HepG2 (cell line): ENCODE data around the gene RBCK1. TPM values are rescaled to one million over a fixed set of nuclear protein-coding genes. Genes with fewer than 3 reads are reported as not detected.

Experiments used
- FOSL1 ChIP-seq: sonication (generic); formaldehyde crosslinking; IDR thresholded peaks from 2 replicates; pipeline ENCODE4 v1.9.0; 2021; ENCODE audit warnings: missing genetic modification reagents, borderline replicate concordance
- ISL2 ChIP-seq: sonication (generic); formaldehyde crosslinking; IDR thresholded peaks from 2 replicates; pipeline ENCODE4 v1.5.0; 2020; ENCODE audit warnings: missing genetic modification reagents
- ISX ChIP-seq: sonication (generic); formaldehyde crosslinking; conservative IDR thresholded peaks from 2 replicates; pipeline ENCODE4 v1.5.0; 2020; ENCODE audit warnings: missing genetic modification reagents
- SALL2 ChIP-seq: sonication (generic); formaldehyde crosslinking; IDR thresholded peaks from 2 replicates; pipeline ENCODE4 v1.8.1; 2023; ENCODE audit warnings: mild to moderate bottlenecking, missing genetic modification reagents, inconsistent platforms
- ZBTB20 ChIP-seq: sonication (generic); formaldehyde crosslinking; IDR thresholded peaks from 2 replicates; pipeline ENCODE4 v1.8.1; 2023; ENCODE audit warnings: missing genetic modification reagents, low read depth, mild to moderate bottlenecking, borderline replicate concordance
- ZNF337 ChIP-seq: sonication (generic); formaldehyde crosslinking; IDR thresholded peaks from 2 replicates; pipeline ENCODE4 v1.5.1; 2020; ENCODE audit warnings: missing genetic modification reagents, low read depth, mild to moderate bottlenecking, borderline replicate concordance
- ZNF768 ChIP-seq: sonication (generic); formaldehyde crosslinking; IDR thresholded peaks from 2 replicates; pipeline ENCODE4 v1.4.0; 2020; ENCODE audit warnings: missing genetic modification reagents
- polyA plus RNA-seq, 8 experiments: library from polyadenylated mRNA; depleted of rRNA in 3 of 8; stranded (reverse) in 7 of 8; unstranded in 1 of 8; fragments of >200 nt; fragmentation: Illumina TruSeq in 4 of 8; extraction: Trizol in 4 of 8; gene quantifications; 2 replicates each; pipeline versions ENCODE4 v1.2.1 to v1.2.3, GENCODE V29; 2011 to 2016; ENCODE audit warnings: low read depth in 4 of 8, missing spikeins in 1 of 8, mixed read lengths in 1 of 8; ENCODE audit not compliant: insufficient read depth in 1 of 8
- total RNA-seq, 5 experiments: library from RNA; depleted of rRNA; stranded (reverse); fragments of >200 nt; fragmentation: Illumina TruSeq; extraction: Trizol; gene quantifications; 2 replicates each; pipeline ENCODE4 v1.2.3, GENCODE V29; 2016; ENCODE audit warnings: low read depth in 1 of 5
- TF ChIP-seq, protein P1 (sequence below): sonication (generic); formaldehyde crosslinking; IDR thresholded peaks from 2 replicates; pipeline ENCODE4 v1.4.0; 2020; ENCODE audit warnings: missing genetic modification reagents, borderline replicate concordance
- TF ChIP-seq, protein P2 (sequence below): sonication (generic); formaldehyde crosslinking; IDR thresholded peaks from 2 replicates; pipeline ENCODE4 v1.4.0; 2020; ENCODE audit warnings: missing genetic modification reagents, borderline replicate concordance
- TF ChIP-seq, protein P3 (sequence below): sonication (generic); formaldehyde crosslinking; IDR thresholded peaks from 2 replicates; pipeline ENCODE4 v1.5.0; 2020; ENCODE audit warnings: mild to moderate bottlenecking, missing genetic modification reagents
- TF ChIP-seq, protein P4 (sequence below): sonication (generic); formaldehyde crosslinking; IDR thresholded peaks from 2 replicates; pipeline ENCODE4 v1.5.1; 2020; ENCODE audit warnings: mild to moderate bottlenecking, moderate library complexity, missing genetic modification reagents

RBCK1 gene
- total and polyA plus RNA-seq, 2 of the 13 experiments (the other 11 are each of a cell fraction or from before 2014, with no cell fraction given) = 149 to 215 TPM

DNA sequence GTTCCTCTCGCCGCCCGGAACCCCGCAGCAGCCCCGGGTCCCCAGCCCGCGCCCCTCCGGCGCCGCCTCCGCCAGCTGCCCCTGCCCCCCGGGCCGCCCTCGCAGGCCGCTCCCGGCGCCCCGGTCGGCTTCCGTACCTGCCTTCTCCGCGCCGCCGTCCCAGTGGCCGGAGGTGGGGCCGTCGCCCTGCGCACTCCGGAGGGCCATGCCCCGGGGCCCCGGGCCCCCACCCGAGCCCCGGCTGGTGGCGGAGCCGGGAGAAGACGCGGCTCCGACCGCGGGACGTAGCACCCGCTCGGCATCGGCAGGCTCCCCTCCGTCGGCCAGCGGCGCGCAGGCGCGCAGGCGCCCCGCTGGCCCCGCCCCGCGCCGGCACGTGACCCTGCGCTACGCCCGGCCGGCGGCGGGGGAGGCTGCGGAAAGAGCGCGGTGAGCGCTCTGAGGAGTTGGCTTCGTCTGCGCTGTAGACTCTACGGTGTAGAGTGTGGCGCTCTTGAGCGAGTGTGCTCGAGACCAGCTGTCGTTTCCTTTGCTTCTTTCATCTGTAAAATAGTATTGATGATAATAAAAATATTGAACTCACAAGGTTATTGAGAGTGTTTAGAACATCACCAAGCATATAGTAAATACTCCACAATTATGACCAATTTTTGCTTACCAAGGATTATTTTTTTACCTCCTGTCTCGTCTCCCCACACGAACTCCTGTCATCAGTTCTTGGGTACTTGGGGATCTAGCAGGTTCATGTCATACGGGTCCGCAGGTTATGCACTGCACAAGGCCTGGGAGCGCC lies 54.3 kb downstream of the RBCK1 start, which contains the start of gene TBC1D20 (continued):
- TF ChIP-seq, protein P1, sequence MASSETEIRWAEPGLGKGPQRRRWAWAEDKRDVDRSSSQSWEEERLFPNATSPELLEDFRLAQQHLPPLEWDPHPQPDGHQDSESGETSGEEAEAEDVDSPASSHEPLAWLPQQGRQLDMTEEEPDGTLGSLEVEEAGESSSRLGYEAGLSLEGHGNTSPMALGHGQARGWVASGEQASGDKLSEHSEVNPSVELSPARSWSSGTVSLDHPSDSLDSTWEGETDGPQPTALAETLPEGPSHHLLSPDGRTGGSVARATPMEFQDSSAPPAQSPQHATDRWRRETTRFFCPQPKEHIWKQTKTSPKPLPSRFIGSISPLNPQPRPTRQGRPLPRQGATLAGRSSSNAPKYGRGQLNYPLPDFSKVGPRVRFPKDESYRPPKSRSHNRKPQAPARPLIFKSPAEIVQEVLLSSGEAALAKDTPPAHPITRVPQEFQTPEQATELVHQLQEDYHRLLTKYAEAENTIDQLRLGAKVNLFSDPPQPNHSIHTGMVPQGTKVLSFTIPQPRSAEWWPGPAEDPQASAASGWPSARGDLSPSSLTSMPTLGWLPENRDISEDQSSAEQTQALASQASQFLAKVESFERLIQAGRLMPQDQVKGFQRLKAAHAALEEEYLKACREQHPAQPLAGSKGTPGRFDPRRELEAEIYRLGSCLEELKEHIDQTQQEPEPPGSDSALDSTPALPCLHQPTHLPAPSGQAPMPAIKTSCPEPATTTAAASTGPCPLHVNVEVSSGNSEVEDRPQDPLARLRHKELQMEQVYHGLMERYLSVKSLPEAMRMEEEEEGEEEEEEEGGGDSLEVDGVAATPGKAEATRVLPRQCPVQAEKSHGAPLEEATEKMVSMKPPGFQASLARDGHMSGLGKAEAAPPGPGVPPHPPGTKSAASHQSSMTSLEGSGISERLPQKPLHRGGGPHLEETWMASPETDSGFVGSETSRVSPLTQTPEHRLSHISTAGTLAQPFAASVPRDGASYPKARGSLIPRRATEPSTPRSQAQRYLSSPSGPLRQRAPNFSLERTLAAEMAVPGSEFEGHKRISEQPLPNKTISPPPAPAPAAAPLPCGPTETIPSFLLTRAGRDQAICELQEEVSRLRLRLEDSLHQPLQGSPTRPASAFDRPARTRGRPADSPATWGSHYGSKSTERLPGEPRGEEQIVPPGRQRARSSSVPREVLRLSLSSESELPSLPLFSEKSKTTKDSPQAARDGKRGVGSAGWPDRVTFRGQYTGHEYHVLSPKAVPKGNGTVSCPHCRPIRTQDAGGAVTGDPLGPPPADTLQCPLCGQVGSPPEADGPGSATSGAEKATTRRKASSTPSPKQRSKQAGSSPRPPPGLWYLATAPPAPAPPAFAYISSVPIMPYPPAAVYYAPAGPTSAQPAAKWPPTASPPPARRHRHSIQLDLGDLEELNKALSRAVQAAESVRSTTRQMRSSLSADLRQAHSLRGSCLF (CRISPR knock-in tag) = no peak
- peak; percentile 69; the same call in 1 of the 2 replicates for TF ChIP-seq ISL2
- TF ChIP-seq, protein P2, sequence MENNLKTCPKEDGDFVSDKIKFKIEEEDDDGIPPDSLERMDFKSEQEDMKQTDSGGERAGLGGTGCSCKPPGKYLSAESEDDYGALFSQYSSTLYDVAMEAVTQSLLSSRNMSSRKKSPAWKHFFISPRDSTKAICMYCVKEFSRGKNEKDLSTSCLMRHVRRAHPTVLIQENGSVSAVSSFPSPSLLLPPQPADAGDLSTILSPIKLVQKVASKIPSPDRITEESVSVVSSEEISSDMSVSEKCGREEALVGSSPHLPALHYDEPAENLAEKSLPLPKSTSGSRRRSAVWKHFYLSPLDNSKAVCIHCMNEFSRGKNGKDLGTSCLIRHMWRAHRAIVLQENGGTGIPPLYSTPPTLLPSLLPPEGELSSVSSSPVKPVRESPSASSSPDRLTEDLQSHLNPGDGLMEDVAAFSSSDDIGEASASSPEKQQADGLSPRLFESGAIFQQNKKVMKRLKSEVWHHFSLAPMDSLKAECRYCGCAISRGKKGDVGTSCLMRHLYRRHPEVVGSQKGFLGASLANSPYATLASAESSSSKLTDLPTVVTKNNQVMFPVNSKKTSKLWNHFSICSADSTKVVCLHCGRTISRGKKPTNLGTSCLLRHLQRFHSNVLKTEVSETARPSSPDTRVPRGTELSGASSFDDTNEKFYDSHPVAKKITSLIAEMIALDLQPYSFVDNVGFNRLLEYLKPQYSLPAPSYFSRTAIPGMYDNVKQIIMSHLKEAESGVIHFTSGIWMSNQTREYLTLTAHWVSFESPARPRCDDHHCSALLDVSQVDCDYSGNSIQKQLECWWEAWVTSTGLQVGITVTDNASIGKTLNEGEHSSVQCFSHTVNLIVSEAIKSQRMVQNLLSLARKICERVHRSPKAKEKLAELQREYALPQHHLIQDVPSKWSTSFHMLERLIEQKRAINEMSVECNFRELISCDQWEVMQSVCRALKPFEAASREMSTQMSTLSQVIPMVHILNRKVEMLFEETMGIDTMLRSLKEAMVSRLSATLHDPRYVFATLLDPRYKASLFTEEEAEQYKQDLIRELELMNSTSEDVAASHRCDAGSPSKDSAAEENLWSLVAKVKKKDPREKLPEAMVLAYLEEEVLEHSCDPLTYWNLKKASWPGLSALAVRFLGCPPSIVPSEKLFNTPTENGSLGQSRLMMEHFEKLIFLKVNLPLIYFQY (CRISPR knock-in tag) = no peak
- 0 out of 2 replicates have a peak, but pooled peaks have one; percentile 57 for TF ChIP-seq ISX (CRISPR knock-in tag)
- TF ChIP-seq ZNF337 (CRISPR knock-in tag) = no peak
- TF ChIP-seq, protein P3, sequence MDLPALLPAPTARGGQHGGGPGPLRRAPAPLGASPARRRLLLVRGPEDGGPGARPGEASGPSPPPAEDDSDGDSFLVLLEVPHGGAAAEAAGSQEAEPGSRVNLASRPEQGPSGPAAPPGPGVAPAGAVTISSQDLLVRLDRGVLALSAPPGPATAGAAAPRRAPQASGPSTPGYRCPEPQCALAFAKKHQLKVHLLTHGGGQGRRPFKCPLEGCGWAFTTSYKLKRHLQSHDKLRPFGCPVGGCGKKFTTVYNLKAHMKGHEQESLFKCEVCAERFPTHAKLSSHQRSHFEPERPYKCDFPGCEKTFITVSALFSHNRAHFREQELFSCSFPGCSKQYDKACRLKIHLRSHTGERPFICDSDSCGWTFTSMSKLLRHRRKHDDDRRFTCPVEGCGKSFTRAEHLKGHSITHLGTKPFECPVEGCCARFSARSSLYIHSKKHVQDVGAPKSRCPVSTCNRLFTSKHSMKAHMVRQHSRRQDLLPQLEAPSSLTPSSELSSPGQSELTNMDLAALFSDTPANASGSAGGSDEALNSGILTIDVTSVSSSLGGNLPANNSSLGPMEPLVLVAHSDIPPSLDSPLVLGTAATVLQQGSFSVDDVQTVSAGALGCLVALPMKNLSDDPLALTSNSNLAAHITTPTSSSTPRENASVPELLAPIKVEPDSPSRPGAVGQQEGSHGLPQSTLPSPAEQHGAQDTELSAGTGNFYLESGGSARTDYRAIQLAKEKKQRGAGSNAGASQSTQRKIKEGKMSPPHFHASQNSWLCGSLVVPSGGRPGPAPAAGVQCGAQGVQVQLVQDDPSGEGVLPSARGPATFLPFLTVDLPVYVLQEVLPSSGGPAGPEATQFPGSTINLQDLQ (CRISPR knock-in tag) = no peak; the same call in 1 of the 2 replicates
- peak; percentile 16; the same call in 1 of the 2 replicates for TF ChIP-seq ZBTB20 (CRISPR knock-in tag)
- TF ChIP-seq ZNF768 (CRISPR knock-in tag) = no peak; the same call in 1 of the 2 replicates
- TF ChIP-seq, protein P4, sequence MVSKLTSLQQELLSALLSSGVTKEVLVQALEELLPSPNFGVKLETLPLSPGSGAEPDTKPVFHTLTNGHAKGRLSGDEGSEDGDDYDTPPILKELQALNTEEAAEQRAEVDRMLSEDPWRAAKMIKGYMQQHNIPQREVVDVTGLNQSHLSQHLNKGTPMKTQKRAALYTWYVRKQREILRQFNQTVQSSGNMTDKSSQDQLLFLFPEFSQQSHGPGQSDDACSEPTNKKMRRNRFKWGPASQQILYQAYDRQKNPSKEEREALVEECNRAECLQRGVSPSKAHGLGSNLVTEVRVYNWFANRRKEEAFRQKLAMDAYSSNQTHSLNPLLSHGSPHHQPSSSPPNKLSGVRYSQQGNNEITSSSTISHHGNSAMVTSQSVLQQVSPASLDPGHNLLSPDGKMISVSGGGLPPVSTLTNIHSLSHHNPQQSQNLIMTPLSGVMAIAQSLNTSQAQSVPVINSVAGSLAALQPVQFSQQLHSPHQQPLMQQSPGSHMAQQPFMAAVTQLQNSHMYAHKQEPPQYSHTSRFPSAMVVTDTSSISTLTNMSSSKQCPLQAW (CRISPR knock-in tag) = no peak
- no peak for TF ChIP-seq SALL2 (CRISPR knock-in tag)
- TF ChIP-seq FOSL1 (CRISPR knock-in tag) = no peak
